GM12864 (cell line): ENCODE measurements around the gene SNX32.

Experiments
- DNase-seq: peaks from one replicate; pipeline ENCODE4 v3.0.0-alpha.2; 2011; ENCODE audit warnings: low read depth
- H3K4me3 ChIP-seq: 2 replicates; pipeline ENCODE4 v1.5.1; 2011; ENCODE audit warnings: mild to moderate bottlenecking, low read depth, low read length, control low read depth
- CTCF ChIP-seq: IDR thresholded peaks from 2 replicates; pipeline ENCODE4 v1.5.1; 2011; ENCODE audit warnings: low read depth, mild to moderate bottlenecking, moderate library complexity, low read length, control low read depth, inconsistent platforms; ENCODE audit errors: missing control alignments

Gene SNX32

DNA sequence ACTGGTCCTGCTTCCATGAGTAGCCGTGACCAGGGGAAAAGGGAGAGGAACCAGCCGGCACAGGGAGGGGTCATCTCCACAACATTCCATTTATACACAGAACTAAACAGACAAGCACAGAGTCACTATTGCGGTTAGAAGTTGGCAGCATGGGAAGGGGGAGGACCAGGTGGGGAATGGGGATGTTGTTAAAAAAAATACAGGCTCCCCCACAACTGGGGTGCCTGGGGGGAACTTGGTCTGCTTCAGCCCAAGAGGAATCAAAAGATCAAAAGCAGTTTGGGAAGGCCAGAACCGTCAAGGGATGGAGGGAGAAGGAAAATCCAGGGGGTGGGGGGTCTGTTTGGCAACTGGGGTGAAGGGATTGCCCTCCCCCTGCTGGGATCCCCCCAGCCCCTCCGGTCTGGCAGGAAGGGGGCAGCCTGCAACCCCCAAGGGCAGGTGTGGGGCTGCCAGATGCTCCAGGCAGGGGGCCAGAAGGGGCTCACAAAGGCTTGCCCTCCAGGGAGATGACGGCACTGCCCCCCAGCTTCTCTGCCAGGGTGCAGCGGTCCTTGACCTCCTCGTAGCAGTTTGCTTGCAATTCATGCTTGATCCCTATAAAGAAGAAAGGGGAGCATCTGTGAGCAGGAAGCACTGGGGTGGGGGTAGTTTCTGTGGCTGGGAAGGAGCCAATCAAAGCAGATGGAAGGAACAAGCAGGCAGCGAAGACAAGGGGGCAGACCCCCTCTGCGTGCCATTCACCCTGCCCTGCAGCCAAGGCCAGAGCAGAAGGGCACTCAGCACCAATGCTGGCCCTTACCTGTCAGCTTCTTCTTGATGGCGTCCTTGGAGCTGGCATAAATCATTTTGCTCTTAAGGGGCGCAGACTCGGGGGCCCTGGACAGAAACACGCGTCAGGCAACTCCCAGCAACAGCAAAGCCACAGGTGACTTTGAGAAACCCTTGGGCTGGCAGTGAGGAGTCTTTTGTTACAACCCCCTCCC is 21.4 kb downstream of the SNX32 start:
- no peak overlapping the region for H3K4me3 ChIP-seq
- no peak for DNase-seq
- TF ChIP-seq CTCF = no peak

- TF ChIP-seq CTCF = no peak
- H3K4me3 ChIP-seq = peak overlapping the region; percentile 81
- no peak for DNase-seq
Observed at GRCh38 chr11:65855927-65856363, 22.2 kb downstream of the SNX32 start.

DNA sequence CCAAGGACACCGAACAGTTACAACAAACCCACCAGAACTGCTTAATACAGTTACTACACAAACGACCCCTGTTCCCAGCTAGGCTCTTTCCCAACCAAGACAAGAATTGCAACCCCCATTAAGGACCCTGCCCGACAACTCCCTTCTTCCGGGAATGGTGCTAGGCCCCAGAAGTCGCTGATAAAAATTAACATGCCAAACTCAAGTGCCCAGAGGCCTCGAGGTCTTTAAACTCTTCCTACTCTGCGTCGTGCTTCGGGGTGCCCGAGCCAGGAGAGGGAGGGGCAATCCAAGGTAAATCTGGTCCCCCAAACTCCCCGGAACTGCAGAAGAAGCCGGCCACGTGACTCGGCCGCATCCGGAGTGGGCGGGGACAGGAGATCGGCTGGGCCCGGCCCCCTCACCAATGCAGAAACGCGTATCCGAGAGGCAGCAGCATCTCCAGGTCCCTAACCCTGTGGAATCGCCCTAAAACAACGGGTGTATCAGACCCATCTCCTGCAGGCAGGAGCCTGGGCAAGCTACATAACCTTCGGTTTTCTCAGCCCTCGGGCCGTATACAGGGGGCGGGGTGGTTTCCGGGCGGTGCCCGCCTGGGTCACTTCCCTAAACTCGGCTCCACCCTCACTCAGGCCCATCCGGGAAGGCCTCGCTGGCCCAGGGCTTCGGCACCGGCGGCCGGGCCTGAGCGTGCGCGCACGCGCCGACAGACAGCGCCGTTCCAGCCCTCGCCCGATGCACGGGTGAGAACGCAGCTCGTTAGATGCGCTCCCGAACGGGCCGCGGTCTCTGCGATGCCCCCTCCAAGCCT is 23.1 kb downstream of the SNX32 start:
- peak overlapping the region; percentile 81 for H3K4me3 ChIP-seq
- no peak for DNase-seq
- TF ChIP-seq CTCF = no peak

DNA sequence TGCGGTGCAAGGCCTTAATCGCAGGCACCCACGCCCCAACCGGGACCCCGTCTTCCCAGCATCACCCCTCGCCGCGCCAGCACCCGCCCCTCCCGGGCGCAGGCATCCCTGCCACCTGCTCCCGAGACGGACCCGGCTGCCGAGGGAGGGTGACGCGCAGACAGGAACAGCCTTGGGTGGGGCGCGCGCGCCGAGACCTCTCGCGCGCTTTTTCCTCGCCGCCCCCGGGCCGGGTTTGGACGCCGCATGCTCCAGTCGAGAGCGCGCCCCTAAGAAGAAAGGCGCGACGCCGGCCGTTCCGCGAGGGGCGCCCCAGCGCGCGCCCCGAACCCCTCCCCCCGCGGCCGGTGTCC is 23.7 kb downstream of the SNX32 start:
- no peak for DNase-seq
- no peak for TF ChIP-seq CTCF
- peak overlapping the region; percentile 81 for H3K4me3 ChIP-seq

DNA sequence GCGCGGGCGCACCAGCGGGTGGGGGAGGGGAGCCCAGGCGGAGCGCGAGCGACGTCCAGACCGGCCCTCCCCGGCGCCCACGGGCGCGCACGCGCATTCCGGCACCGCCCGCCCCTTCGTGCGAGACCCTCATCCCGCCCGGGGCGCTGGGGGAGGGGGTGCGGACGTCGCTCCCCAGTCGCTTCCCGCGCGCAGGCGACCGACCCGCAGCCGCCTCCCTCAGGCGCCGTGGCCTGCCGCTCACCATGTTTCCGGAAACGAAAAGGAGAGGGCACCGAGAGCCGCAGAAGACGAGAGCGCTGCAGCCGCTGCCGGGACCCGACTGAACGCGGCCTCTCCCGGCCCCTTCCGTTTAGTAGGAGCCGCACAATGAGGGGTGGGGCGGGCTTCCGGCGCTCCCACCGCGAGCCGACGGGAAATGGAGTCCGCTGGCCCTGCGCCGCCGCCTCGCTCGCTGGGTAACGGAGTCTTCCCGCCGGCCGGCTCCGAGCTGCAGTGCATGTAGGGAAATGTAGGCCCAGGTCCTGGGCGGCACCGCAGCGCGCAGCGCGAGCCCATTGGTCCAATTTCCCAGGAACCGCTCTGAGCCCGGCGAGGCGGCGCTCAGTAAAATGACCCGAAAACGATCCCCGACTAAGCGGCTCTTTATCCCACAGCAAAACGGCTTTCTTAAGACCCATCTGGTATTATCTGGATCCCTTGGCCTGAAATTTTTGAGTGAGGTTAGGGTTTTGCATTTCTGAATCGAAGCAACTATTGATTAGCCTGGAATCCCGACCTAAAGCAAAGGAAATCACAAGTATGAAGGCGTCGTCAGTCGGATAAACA is 24.3 kb downstream of the SNX32 start, which contains the start of gene CFL1:
CFL1 (minus strand) TSS at position 328 of the 828 bp plus-strand sequence; CDS start at position 247, 81 bp downstream.
- TF ChIP-seq CTCF = no peak
- DNase-seq = peak; percentile 90
- peak within 1 kb of the TSS; percentile 83 for H3K4me3 ChIP-seq

DNA sequence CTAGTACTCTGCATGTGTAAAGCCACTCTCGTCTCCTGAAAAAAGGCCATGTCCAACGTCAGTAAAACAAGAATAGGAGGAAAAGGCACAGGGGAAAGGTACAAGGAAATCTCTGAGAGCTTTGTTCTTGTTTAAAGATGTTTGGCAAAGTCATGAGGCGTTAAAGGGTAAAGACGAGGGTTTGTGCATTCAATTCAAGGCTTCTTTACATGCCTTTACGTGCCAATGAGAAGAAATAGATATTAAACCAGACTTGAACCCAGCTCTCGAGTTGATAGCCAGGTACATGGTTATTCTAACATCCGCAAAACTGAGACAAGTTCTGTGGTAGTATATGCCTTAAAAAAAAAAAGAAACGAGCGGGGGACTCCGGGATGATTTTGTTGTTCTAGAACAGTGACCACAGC is 24.9 kb downstream of the SNX32 start:
- H3K4me3 ChIP-seq = peak overlapping the region; percentile 83
- no peak for TF ChIP-seq CTCF
- no peak for DNase-seq
